Measurements from ENCODE around the gene LRAT. TPM values are rescaled to one million over a fixed set of nuclear protein-coding genes. Genes with fewer than 3 reads are reported as not detected.

Gene LRAT
- total RNA-seq, 1 experiment from 2014 or later = 37.7 TPM

GRCh38 chr4:154714339-154715040 lies 29.3 kb upstream of the LRAT start:
- H3K4me1 Mint-ChIP-seq = peaks cover 33% of the 10 kb centered on the region
- no peaks in the 10 kb centered on the region for H3K9me3 Mint-ChIP-seq
- ChIA-PET POLR2A (no interaction called here), CTCF (interaction anchor here (1.3 kb wide), 1 partner anchor 27 kb away, joined by 3 read pairs; no protein-coding TSS in a partner anchor)
- H3K27ac Mint-ChIP-seq = no peak overlapping the region
- no peaks in the 10 kb centered on the region; the same call in 1 of the 2 replicates for H3K27me3 Mint-ChIP-seq (ENCODE audit: low read depth)
- DNase-seq (ENCODE audit: low spot score) (no peak), ATAC-seq (no peak)
- TF ChIP-seq ESRRA (CRISPR knock-in tag; IDR thresholded peaks at IDR 0.05; ENCODE audit: borderline replicate concordance) (no peak), MLX (CRISPR knock-in tag; IDR thresholded peaks at IDR 0.05) (no peak), SP1 (CRISPR knock-in tag; conservative IDR thresholded peaks at IDR 0.05) (no peak), ZMAT4 (CRISPR knock-in tag; IDR thresholded peaks at IDR 0.05) (no peak), JUN (CRISPR knock-in tag; IDR thresholded peaks at IDR 0.05) (no peak), CREB1 (CRISPR knock-in tag; IDR thresholded peaks at IDR 0.05) (no peak), ZNF532 (CRISPR knock-in tag; IDR thresholded peaks at IDR 0.05; ENCODE audit: borderline replicate concordance) (no peak), FOXP4 (CRISPR knock-in tag; IDR thresholded peaks at IDR 0.05) (no peak), IRF1 (CRISPR knock-in tag; IDR thresholded peaks at IDR 0.05) (no peak), ZNF396 (CRISPR knock-in tag; IDR thresholded peaks at IDR 0.05; ENCODE audit: borderline replicate concordance) (no peak), MXD4 (CRISPR knock-in tag; IDR thresholded peaks at IDR 0.05; ENCODE audit: borderline replicate concordance) (no peak), ZBTB21 (CRISPR knock-in tag; IDR thresholded peaks at IDR 0.05; ENCODE audit: borderline replicate concordance) (no peak), ZNF281 (CRISPR knock-in tag; IDR thresholded peaks at IDR 0.05) (no peak), NFATC4 (CRISPR knock-in tag; IDR thresholded peaks at IDR 0.05) (no peak), NFYB (CRISPR knock-in tag; conservative IDR thresholded peaks at IDR 0.05; ENCODE audit: low read depth) (no peak), CREM (CRISPR knock-in tag; IDR thresholded peaks at IDR 0.05) (no peak), ATF2 (CRISPR knock-in tag; IDR thresholded peaks at IDR 0.05; ENCODE audit: borderline replicate concordance, low read depth) (no peak), ZNF317 (CRISPR knock-in tag; IDR thresholded peaks at IDR 0.05; ENCODE audit: borderline replicate concordance, low read depth) (no peak)
- no peaks in the 10 kb centered on the region for H3K36me3 Mint-ChIP-seq
- H3K4me3 Mint-ChIP-seq = no peak overlapping the region
